HG03558 (cell line): ENCODE data around the gene DNAH3.
"Not testable (repeated sequence)": the region's sequence is repeated elsewhere in the genome, so short reads cannot be mapped to it uniquely, and the experiment has no call there.

Experiments used
- ATAC-seq: cut with Tn5 transposase; IDR thresholded peaks from one replicate; pipeline ENCODE4 v1.9.1; 2021; ENCODE audit warnings: moderate number of reproducible peaks; ENCODE audit not compliant: unreplicated experiment; ENCODE audit errors: extremely low read depth

DNAH3 gene

GRCh38 chr16:21150375-21151001 lies at the start of gene DNAH3:
Gene DNAH3 (minus strand): TSS chr16:21150846. CDS start chr16:21150319, 527 bp downstream.
- no peak for ATAC-seq

- no peak for ATAC-seq
Measured at GRCh38 chr16:21199607-21200218, 49.1 kb upstream of the DNAH3 start.

DNA sequence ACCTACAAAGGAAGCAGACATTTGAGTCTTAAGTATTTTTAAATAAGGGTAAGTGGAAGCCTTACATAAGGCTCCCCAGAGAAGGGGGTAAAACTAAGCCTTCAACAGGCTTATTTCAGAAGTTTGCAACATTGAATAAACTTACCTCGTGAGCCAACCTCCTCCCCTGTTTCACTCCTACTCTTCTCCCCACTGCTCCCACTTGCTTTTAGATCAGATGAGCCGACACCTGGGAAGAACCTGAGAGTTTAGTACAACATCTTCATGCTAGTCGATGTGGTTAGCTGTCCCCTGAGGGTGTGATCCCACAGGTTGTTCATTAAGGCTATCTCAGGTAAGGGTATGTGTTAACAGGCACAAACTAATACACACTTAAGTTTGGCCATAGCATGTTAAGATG lies 47.0 kb upstream of the DNAH3 start:
- ATAC-seq, result no peak

- no peak for ATAC-seq
Measured at GRCh38 chr16:21197112-21197511, 46.5 kb upstream of the DNAH3 start.

GRCh38 chr16:21195330-21195729 lies 44.7 kb upstream of the DNAH3 start:
- ATAC-seq, result not testable (repeated sequence)

DNA sequence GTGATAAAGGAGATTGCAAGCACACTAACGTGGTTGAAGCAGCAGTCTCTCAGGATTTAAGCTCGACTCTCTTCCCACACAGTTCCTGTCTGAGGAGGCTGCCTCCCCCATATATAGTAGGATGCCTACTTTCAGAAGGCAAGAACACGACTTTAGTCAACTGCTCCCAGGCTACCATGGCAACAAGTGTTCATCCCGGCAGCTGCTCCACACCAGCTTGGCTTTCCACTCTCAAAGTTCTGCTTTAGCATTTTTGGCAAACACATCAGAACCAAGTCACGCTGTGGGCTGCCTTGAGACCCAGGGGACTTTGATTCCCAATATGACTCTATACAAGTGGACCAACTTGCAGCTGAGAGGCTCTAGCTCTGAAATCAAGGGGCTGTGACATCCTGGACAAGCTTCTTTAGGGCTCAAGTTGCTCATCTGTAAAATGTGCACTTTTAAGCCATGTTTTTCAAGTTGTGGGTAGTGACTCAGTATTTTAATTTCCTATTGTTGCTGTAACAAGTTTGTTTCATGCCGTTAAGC lies 44.2 kb upstream of the DNAH3 start:
- no peak for ATAC-seq

DNA sequence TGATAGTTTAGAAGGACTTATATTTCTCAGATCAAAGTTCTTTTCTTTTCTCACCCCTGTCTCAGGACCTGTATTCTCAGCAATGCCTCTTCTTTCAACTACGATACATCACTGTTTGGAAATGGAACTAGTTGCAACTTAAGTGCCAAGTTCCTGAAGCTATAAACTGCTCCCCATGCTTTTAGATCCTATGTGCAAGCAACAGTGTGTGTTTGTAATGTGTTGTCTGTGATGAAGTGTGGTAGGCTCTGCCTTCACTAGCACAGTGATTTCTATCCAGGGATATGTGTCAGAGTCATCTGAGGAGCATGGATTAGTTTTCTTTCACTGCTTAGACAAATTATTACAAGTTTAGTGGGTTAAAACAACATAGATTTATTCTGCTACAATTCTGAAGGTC lies 42.3 kb upstream of the DNAH3 start:
- ATAC-seq, result no peak

GRCh38 chr16:21190599-21190998 lies 40.0 kb upstream of the DNAH3 start:
- ATAC-seq, result no peak

DNA sequence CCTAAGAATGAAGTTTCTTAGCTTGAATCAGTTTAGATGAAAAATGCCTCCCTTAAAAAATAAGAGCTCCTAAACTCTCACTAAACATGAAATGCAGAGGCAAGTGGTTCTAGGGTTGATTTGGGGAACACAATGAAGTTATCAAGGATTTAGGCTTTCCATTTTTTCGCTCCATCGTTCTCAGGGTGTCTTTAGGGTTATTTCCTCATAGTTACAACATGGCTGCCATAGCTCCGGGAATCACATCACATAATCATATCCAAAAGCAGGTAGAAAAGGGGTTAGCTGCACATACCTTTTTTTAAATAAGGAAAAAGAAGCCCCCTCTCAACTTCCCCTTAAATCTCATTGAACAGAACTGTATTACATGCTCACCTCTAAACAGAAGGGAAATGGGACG lies 39.4 kb upstream of the DNAH3 start:
- no peak for ATAC-seq

DNA sequence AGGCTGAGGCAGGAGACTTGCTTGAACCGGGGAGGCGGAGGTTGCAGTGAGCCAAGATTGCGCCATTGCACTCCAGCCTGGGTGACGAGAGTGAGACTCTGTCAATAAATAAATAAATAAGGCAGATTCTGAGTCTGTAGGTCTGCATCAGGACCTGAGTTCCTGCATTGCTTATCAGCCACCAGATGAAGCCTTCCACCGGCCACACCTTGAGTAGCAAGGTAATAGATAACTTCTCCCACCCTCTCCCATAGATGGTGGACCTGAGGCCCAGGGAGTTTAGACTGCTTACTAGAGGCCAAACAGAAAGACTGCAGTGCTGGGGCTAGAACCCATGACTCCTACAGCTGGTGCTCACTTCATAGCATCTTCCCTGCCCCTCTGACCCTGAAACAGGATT lies 38.7 kb upstream of the DNAH3 start:
- ATAC-seq, result no peak

- ATAC-seq, result no peak
Measured at GRCh38 chr16:21186326-21186691, 35.7 kb upstream of the DNAH3 start.

- ATAC-seq, result no peak
Measured at GRCh38 chr16:21185659-21186325, 35.1 kb upstream of the DNAH3 start.

GRCh38 chr16:21184834-21185233 lies 34.2 kb upstream of the DNAH3 start:
- ATAC-seq, result no peak

- ATAC-seq, result no peak
Measured at GRCh38 chr16:21183995-21184394, 33.3 kb upstream of the DNAH3 start.

- ATAC-seq, result no peak
Measured at GRCh38 chr16:21179983-21180365, 29.3 kb upstream of the DNAH3 start.

DNA sequence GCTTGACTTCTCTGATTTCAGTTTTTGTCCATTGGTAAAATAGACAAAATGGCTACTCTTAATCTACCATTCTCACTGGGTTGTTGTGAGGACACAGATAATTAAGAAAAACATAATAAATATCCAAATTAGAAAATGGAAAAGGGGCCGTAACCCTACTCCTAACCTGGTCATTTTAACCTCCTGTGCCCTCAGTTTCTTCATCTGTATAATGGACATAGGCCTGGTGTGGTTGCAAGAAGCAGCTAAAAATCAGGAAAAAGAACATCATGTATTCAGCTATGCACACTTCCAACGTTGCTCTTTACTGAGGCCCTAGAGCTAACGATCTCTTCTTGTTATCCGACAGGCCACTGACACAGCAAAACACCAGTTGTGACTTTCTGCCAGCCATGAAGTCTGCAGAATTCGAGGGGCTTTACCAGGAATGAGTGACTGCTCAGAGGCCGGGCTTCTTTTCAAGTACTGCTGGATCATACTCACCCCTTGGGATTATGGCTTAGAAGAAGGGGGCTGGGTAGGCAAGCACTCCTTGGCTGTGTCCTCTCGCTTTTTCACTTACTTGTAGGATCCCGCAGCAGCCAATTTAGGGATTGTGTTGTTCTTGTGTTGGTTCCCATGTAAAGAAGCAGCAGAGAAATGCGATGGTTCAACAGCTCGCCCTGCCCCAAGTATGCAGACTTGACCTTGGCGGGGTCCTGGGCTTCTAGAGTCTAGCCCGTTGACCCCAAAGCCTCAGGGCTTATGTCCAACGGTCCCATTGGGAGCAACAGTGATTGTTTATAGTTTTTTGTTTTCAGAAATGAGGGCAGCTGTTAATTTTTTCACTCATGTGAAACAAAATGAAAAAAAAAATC lies 28.7 kb upstream of the DNAH3 start:
- ATAC-seq, result no peak

DNA sequence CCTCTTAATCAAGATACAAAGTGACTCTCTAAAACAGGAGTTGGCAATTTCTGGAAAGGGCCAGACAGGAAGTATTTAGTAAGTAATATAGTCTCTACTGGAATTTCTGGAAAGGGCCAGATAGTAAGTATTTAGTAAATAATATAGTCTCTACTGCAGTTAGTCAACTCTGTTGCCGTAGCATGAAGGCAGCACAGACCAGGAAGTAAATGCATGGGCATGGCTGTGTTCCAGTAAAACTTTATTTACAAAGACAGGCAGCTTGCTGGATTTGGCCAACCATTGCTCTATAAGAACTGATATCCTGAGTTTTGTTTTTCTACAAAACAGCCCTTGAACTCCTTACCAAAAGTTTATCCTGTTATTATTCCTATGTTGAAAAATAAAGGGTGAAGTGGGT lies 24.8 kb upstream of the DNAH3 start:
- no peak for ATAC-seq

GRCh38 chr16:21172650-21173049 lies 22.0 kb upstream of the DNAH3 start:
- no peak for ATAC-seq

DNA sequence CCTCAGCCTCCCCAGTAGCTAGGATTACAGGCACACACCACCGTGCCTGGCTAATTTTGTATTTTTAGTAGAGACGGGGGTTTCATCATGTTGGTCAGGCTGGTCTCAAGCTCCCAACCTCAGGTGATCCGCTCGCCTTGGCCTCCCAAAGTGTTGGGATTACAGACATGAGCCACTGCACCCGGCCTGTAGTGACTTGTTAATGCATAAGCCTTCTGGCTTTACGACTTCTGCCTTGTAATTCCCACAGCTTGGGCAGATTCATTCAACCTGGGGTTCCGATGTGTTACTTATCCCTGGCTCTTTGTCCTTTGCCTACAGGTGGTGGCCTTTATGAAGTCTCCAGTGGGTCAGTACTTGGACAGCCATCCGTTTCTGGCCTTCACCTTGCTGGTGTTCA lies 19.5 kb upstream of the DNAH3 start:
- not testable (repeated sequence) for ATAC-seq

DNA sequence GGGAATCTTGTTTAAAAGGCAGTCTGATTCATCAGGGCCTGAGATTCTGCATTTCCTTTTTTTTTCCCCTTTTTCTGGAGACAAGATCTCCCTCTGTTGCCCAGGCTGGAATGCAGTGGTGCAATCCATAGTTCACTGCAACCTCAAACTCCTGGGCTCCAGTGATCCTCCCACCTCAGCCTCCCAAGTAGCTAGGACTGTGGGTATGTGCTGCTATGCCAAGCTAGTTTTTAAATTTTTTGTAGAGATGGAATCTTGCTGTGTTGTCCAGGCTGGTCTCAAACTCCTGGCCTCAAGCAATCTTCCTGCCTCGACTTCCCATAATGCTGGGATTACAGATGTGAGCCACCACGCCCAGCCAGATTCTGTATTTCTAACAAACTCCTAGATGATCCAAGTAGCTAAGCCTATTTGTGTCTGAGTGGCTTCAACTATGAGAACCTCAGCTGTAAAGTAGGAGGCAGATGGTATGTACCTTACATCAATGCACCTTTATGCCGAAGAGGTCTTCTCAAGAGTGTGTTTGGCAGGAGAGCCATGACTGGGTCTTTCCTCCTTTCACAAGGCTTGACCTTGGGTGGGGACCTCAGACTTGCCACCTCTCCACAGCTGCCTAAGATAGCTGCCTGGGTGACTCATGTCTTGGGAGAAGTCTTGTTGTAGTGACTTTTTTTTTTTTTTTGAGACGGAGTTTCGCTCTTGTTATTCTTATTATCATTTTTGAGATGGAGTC lies 18.8 kb upstream of the DNAH3 start:
- ATAC-seq, result no peak
